SK-N-SH (cell line): ENCODE results near the gene TEAD2. TPM values are rescaled to one million over a fixed set of nuclear protein-coding genes. Genes with fewer than 3 reads are reported as not detected.
A peak's percentile ranks its signal among the peaks of the same experiment; 100 is the strongest.

Experiments
- CTCF ChIA-PET: fragments of 300-600, 350-600 bp; formaldehyde crosslinking; extraction: SDS; loops from one replicate; lab custom pipeline; 2021; lab: Yijun Ruan, JAX
- POLR2A ChIA-PET: fragments of 350-600 bp; sonication (Branson Sonifier 250); formaldehyde crosslinking; extraction: SDS; loops from one replicate; lab custom pipeline; 2020; ENCODE audit warnings: antibody characterized with exemption, inconsistent platforms; lab: Yijun Ruan, JAX
- DNase-seq: peaks from one replicate; pipeline ENCODE4 v3.0.0; 2012
- H2AFZ ChIP-seq: fragments of 200-600 bp; sonication (generic); 2 replicates; pipeline ENCODE4 v1.8.1; 2016; ENCODE audit warnings: antibody characterized with exemption, mild to moderate bottlenecking, low read depth
- H3F3A ChIP-seq: fragments of 200-600 bp; sonication (generic); replicated peaks from 2 replicates; pipeline ENCODE3; 2016; ENCODE audit warnings: antibody characterized with exemption, mild to moderate bottlenecking; ENCODE audit not compliant: insufficient read depth
- H3K27ac ChIP-seq, 2 experiments: fragments of 200-500 bp in 1 of 2; fragments of 200-600 bp in 1 of 2; sonication (Bioruptor generic) in 1 of 2; sonication (generic), shearing (Covaris generic) in 1 of 2; 2 replicates each; pipeline versions ENCODE4 v1.5.1 to v1.6.1; 2014 to 2016; ENCODE audit warnings: low read depth in 2 of 2, inconsistent platforms in 1 of 2, low read length in 1 of 2, mild to moderate bottlenecking in 1 of 2, mixed read lengths in 1 of 2
- H3K27me3 ChIP-seq: fragments of 200-600 bp; sonication (generic), shearing (Covaris generic); 2 replicates; pipeline ENCODE4 v1.6.1; 2016; ENCODE audit warnings: mixed run types; ENCODE audit not compliant: insufficient read depth
- H3K36me3 ChIP-seq, 2 experiments: fragments of 200-500 bp in 1 of 2; fragments of 200-600 bp in 1 of 2; sonication (Bioruptor generic) in 1 of 2; sonication (generic) in 1 of 2; replicated peaks in 1 of 2; 2 replicates each; pipeline versions ENCODE3 to v1.5.1; 2014 to 2016; ENCODE audit warnings: low read length in 1 of 2, mild to moderate bottlenecking in 1 of 2; ENCODE audit not compliant: insufficient read depth in 2 of 2, control insufficient read depth in 1 of 2
- H3K4me1 ChIP-seq, 2 experiments: fragments of 200-500 bp in 1 of 2; fragments of 200-600 bp in 1 of 2; sonication (Bioruptor generic) in 1 of 2; sonication (generic), shearing (Covaris generic) in 1 of 2; 2 replicates each; pipeline versions ENCODE4 v1.5.1 to v1.6.1; 2014 to 2016; ENCODE audit warnings: low read depth in 1 of 2, low read length in 1 of 2, mixed run types in 1 of 2; ENCODE audit not compliant: insufficient read depth in 2 of 2, control insufficient read depth in 1 of 2
- H3K4me2 ChIP-seq: fragments of 200-600 bp; sonication (generic), shearing (Covaris generic); 2 replicates; pipeline ENCODE4 v1.6.1; 2017; ENCODE audit warnings: mixed run types
- H3K4me3 ChIP-seq, 2 experiments: fragments of 200-500 bp in 1 of 2; fragments of 200-600 bp in 1 of 2; sonication (Bioruptor generic) in 1 of 2; sonication (generic), shearing (Covaris generic) in 1 of 2; 2 replicates each; pipeline versions ENCODE4 v1.5.1 to v1.8.1; 2014 to 2016; ENCODE audit warnings: low read depth in 2 of 2, inconsistent platforms in 1 of 2, low read length in 1 of 2, mild to moderate bottlenecking in 1 of 2, mixed read lengths in 1 of 2, moderate library complexity in 1 of 2
- H3K79me2 ChIP-seq: fragments of 200-600 bp; sonication (generic); 2 replicates; pipeline ENCODE4 v1.8.1; 2017; ENCODE audit warnings: mild to moderate bottlenecking; ENCODE audit not compliant: insufficient read depth
- H3K9ac ChIP-seq: fragments of 200-600 bp; sonication (generic); 2 replicates; pipeline ENCODE4 v1.6.1; 2017; ENCODE audit warnings: mixed run types
- H3K9me2 ChIP-seq: fragments of 200-600 bp; sonication (generic); 2 replicates; pipeline ENCODE4 v1.6.1; 2017; ENCODE audit warnings: mixed run types
- H3K9me3 ChIP-seq: fragments of 200-600 bp; sonication (generic); 2 replicates; pipeline ENCODE4 v1.6.1; 2017; ENCODE audit warnings: mixed run types, mild to moderate bottlenecking, moderate library complexity
- H4K20me1 ChIP-seq: fragments of 200-600 bp; sonication (generic); 2 replicates; pipeline ENCODE4 v1.6.1; 2017; ENCODE audit warnings: mild to moderate bottlenecking, mixed run types; ENCODE audit not compliant: insufficient read depth
- CHD2 ChIP-seq: fragments of 150-350 bp; IDR thresholded peaks from 2 replicates; pipeline ENCODE4 v1.6.1; 2018; ENCODE audit warnings: low read length; ENCODE audit not compliant: partially characterized antibody
- ELF1 ChIP-seq: IDR thresholded peaks from 2 replicates; pipeline ENCODE4 v1.4.0; 2012
- FOSL2 ChIP-seq: IDR thresholded peaks from 2 replicates; pipeline ENCODE4 v1.4.0; 2012; ENCODE audit warnings: low read depth, mild to moderate bottlenecking, moderate library complexity, borderline replicate concordance
- GABPA ChIP-seq: IDR thresholded peaks from 2 replicates; pipeline ENCODE4 v1.4.0; 2012; ENCODE audit warnings: low read depth, mild to moderate bottlenecking
- JUND ChIP-seq: IDR thresholded peaks from 2 replicates; pipeline ENCODE4 v1.4.0; 2012
- POLR2AphosphoS5 ChIP-seq: IDR thresholded peaks from 2 replicates; pipeline ENCODE4 v1.6.1; 2012; ENCODE audit warnings: low read depth, low read length
- RAD21 ChIP-seq: IDR thresholded peaks from 2 replicates; pipeline ENCODE4 v1.6.1; 2012; ENCODE audit warnings: mild to moderate bottlenecking, low read length
- RFX5 ChIP-seq: IDR thresholded peaks from 2 replicates; pipeline ENCODE4 v1.6.1; 2012; ENCODE audit warnings: mild to moderate bottlenecking, improper control_type of control experiment, low read length
- SIN3A ChIP-seq: IDR thresholded peaks from 2 replicates; pipeline ENCODE4 v1.6.1; 2012; ENCODE audit warnings: low read depth, mild to moderate bottlenecking, low read length, moderate library complexity, borderline replicate concordance
- YY1 ChIP-seq: IDR thresholded peaks from 2 replicates; pipeline ENCODE4 v1.4.0; 2012; ENCODE audit warnings: low read depth, mild to moderate bottlenecking
- WGBS: methylation state at CpG from one replicate; pipeline ENCODE4 v1.1.6; 2017; ENCODE audit warnings: low lambda C conversion rate; 5-methylcytosine and 5-hydroxymethylcytosine counted together
- polyA plus RNA-seq, 3 experiments: library from polyadenylated mRNA; depleted of rRNA; stranded (reverse); fragments of >200 nt; gene quantifications; 2 replicates each; pipeline ENCODE4 v1.2.3, GENCODE V29; 2012
- TF ChIP-seq, protein P1 (sequence below): fragments of 200-600 bp; sonication (generic); IDR thresholded peaks from 2 replicates; pipeline ENCODE4 v1.6.1; 2017; ENCODE audit warnings: antibody characterized with exemption, mild to moderate bottlenecking, moderate library complexity
- TF ChIP-seq, protein P2 (sequence below): fragments of 150-350 bp; IDR thresholded peaks from 2 replicates; pipeline ENCODE4 v1.6.1; 2016; ENCODE audit warnings: mild to moderate bottlenecking, low read depth, low read length
- TF ChIP-seq, protein P3 (sequence below): IDR thresholded peaks from 2 replicates; pipeline ENCODE4 v1.4.0; 2012; ENCODE audit warnings: low read depth

The TEAD2 gene
- polyA plus RNA-seq, 1 of the 3 experiments (the other 2 are of a cell fraction) = 27.9 TPM

DNA sequence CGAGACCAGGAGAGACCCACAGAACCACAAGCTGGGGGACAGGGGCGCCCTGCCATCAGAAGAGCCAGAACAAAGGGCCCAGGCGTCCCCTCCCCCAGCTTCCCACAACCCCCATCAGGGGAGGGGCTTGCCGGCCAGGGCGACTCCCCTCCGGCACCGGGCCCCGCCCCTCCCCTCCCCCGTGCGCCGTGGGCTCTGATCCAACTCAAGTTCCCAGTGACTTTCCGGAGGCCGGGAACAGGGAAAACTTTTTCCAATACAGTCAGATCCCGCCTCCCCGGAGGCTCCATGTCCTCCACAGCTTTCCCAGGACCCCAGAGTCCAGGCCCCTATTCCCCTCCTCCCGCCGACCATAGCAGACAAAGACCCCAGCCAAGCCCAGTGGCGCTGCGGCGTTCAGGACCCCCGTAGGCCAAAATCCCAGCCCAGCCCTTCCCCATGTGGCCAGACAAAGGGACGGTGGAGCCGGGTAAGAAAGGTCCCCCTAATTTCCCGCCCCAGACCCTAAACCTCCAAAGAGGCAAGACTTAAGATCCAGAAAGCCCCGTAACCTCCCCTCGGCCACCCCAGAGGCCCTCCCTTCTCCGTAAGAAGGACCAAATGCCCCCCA, 673 bp downstream of the TEAD2 start (continued):
- TF ChIP-seq, protein P1, sequence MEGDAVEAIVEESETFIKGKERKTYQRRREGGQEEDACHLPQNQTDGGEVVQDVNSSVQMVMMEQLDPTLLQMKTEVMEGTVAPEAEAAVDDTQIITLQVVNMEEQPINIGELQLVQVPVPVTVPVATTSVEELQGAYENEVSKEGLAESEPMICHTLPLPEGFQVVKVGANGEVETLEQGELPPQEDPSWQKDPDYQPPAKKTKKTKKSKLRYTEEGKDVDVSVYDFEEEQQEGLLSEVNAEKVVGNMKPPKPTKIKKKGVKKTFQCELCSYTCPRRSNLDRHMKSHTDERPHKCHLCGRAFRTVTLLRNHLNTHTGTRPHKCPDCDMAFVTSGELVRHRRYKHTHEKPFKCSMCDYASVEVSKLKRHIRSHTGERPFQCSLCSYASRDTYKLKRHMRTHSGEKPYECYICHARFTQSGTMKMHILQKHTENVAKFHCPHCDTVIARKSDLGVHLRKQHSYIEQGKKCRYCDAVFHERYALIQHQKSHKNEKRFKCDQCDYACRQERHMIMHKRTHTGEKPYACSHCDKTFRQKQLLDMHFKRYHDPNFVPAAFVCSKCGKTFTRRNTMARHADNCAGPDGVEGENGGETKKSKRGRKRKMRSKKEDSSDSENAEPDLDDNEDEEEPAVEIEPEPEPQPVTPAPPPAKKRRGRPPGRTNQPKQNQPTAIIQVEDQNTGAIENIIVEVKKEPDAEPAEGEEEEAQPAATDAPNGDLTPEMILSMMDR = no peak
- TF ChIP-seq, protein P2, sequence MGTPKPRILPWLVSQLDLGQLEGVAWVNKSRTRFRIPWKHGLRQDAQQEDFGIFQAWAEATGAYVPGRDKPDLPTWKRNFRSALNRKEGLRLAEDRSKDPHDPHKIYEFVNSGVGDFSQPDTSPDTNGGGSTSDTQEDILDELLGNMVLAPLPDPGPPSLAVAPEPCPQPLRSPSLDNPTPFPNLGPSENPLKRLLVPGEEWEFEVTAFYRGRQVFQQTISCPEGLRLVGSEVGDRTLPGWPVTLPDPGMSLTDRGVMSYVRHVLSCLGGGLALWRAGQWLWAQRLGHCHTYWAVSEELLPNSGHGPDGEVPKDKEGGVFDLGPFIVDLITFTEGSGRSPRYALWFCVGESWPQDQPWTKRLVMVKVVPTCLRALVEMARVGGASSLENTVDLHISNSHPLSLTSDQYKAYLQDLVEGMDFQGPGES = no peak
- TF ChIP-seq JUND (no peak), POLR2AphosphoS5 (no peak; the same call in 1 of the 2 replicates), GABPA (no peak), FOSL2 (no peak), CHD2 (peak; percentile 90), YY1 (no peak), ELF1 (no peak)
- TF ChIP-seq, protein P3, sequence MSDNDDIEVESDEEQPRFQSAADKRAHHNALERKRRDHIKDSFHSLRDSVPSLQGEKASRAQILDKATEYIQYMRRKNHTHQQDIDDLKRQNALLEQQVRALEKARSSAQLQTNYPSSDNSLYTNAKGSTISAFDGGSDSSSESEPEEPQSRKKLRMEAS = no peak

DNA sequence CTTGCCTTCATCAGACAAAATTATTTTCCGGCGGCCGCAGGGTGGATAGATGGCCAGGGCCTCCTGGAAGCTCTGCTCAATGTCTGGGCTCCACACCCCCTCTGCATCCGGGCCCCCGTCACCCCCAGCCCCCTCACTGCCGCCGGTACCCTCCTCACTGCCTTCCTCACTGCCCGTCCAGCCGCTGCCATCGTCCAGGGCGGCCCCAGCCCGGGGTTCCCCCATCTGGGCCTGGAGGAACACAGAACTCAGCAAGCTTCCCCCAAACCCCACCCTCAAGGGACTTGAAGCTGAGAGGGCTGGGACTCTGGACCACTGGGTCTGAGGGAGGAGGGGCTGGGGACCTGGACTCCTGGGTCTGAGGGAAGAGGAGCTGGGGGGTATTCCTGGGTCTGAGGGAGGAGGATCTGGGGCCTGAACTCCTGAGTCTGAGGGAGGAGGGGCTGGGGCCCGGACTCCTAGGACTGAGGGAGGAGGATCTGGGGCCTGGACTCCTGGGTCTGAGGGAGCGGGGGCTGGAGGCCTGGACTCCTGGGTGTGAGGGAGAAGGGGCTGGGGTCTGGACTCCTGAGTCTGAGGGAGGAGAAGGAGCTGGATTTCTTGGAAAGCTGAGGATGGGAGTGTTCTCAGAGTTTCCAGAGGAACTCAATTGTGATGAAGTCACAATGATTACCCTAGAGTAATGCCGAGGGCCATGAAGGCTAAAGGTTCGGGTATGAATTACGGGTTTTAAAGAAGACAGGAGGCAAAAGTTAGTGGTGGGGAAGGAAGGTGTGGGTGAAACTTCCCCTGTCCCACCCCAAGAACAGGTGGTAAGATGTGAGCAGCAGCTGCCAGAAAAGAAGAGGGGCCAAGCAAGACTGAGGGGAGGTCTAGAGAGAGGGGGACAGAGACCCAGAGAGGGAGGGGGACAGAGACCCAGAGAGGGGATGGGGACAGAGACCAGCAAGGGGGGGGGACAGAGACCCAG, 2.1 kb downstream of the TEAD2 start:
- Histone ChIP-seq H3K79me2 (peaks cover 39% of the 10 kb centered on the region), H3K4me1 (no peaks in the 10 kb centered on the region; a peak in 1 of 4 replicates), H4K20me1 (no peaks in the 10 kb centered on the region), H3K9ac (peak overlapping the region; percentile 99; the same call in 1 of the 2 replicates), H3F3A (peaks cover 4% of the 10 kb centered on the region), H3K4me2 (0 out of 2 replicates have a peak overlapping the region, but pooled peaks have one; percentile 0), H3K36me3 (peaks cover 4 to 30% of the 10 kb centered on the region in 2 experiments), H3K9me2 (no peaks in the 10 kb centered on the region), H2AFZ (no peak overlapping the region), H3K9me3 (no peaks in the 10 kb centered on the region), H3K27ac (no peak overlapping the region), H3K4me3 (peak overlapping the region in 1 of 2 experiments; percentile 64; a peak in 1 of 4 replicates), H3K27me3 (no peaks in the 10 kb centered on the region)
- POLR2A ChIA-PET = interaction anchor here (0.6 kb wide), 1 partner anchor 16 kb away, joined by 3 read pairs; no protein-coding TSS in a partner anchor
- WGBS = 94% methylated on average over 17 of the region's 17 CpGs
- no peak for DNase-seq
- TF ChIP-seq SIN3A = no peak
- no peak for TF ChIP-seq JUND
- no peak for TF ChIP-seq RFX5
- TF ChIP-seq RAD21 = no peak
- no peak for TF ChIP-seq GABPA
- TF ChIP-seq FOSL2 = no peak
- CTCF ChIA-PET = no interaction called here
